Muscle of back (tissue), 13 donors: ENCODE data around the gene PDLIM5. TPM values are rescaled to one million over a fixed set of nuclear protein-coding genes. Genes with fewer than 3 reads are reported as not detected.
"Not testable (repeated sequence)": the region's sequence is repeated elsewhere in the genome, so short reads cannot be mapped to it uniquely, and the experiment has no call there.

Experiments
- DNase-seq, 3 donors: peaks; one replicate each; pipeline versions ENCODE4 v3.0.0 to v3.0.0-alpha.2; 2013
- long read RNA-seq, 9 donors: transcript quantifications; one replicate each; lab custom pipeline, GENCODE V29; 2026
- polyA plus RNA-seq, 10 donors: library from polyadenylated mRNA; unstranded; fragments of 120-200 nt; gene quantifications; one replicate each; pipeline ENCODE4 v1.2.1, GENCODE V29; 2013; ENCODE audit not compliant: insufficient read length in 10 of 10

PDLIM5 gene
- polyA plus RNA-seq, result 100 to 1,000 TPM; 159 to 431 (median 284) TPM
- long read RNA-seq, donor 1, full-length matches to known transcripts, result 9 of 222 reads
- long read RNA-seq, donor 1, partial matches to known transcripts, result 167 of 222 reads
- long read RNA-seq, donor 1, other reads (novel, unspliced or antisense), result 46 of 222 reads
- long read RNA-seq, donor 2, partial matches to known transcripts, result 196 of 254 reads
- long read RNA-seq, donor 2, other reads (novel, unspliced or antisense), result 55 of 254 reads
- long read RNA-seq, donor 3, result 0 reads
- long read RNA-seq, donor 4, partial matches to known transcripts, result 7 of 39 reads
- long read RNA-seq, donor 4, other reads (novel, unspliced or antisense), result 26 of 39 reads
- long read RNA-seq, donor 5, full-length matches to known transcripts, result 8 of 52 reads
- long read RNA-seq, donor 5, partial matches to known transcripts, result 11 of 52 reads
- long read RNA-seq, donor 5, other reads (novel, unspliced or antisense), result 33 of 52 reads
- long read RNA-seq, donor 6, full-length matches to known transcripts, result 4 of 87 reads
- long read RNA-seq, donor 6, partial matches to known transcripts, result 32 of 87 reads
- long read RNA-seq, donor 6, other reads (novel, unspliced or antisense), result 51 of 87 reads
- long read RNA-seq, donor 7, partial matches to known transcripts, result 0 of 20 reads
- long read RNA-seq, donor 7, other reads (novel, unspliced or antisense), result 19 of 20 reads
- long read RNA-seq, donor 8, full-length matches to known transcripts, result 3 of 12 reads
- long read RNA-seq, donor 8, partial matches to known transcripts, result 0 of 12 reads
- long read RNA-seq, donor 8, other reads (novel, unspliced or antisense), result 9 of 12 reads
- long read RNA-seq, donor 9, partial matches to known transcripts, result 20 of 26 reads
- long read RNA-seq, donor 9, other reads (novel, unspliced or antisense), result 5 of 26 reads

GRCh38 chr4:94451695-94452475 lies at the start of gene PDLIM5:
Gene PDLIM5 (plus strand): TSS chr4:94451942. CDS start chr4:94455289, 3,347 bp downstream.
- peak; percentile 91 to 97 (median 95) for DNase-seq

- DNase-seq, result not testable (repeated sequence)
These were observed 49.3 kb upstream of the PDLIM5 start for GRCh38 chr4:94402439-94402838.

- DNase-seq, result peak in 2 of 3 donors; percentile 44 to 68
These were observed 48.0 kb upstream of the PDLIM5 start for GRCh38 chr4:94403751-94404150.

GRCh38 chr4:94406668-94407437 lies 44.9 kb upstream of the PDLIM5 start:
- peak; percentile 80 to 91 (median 88) for DNase-seq

GRCh38 chr4:94407846-94408245 lies 43.9 kb upstream of the PDLIM5 start:
- peak in 1 of 3 donors; percentile 48 for DNase-seq

- DNase-seq, result no peak
These were observed 43.0 kb upstream of the PDLIM5 start for GRCh38 chr4:94408549-94409374.

GRCh38 chr4:94409375-94409679 lies 42.4 kb upstream of the PDLIM5 start:
- DNase-seq, result no peak

- DNase-seq, result peak in 1 of 3 donors; percentile 64
These were observed 41.8 kb upstream of the PDLIM5 start for GRCh38 chr4:94409962-94410361.

GRCh38 chr4:94410678-94411206 lies 41.0 kb upstream of the PDLIM5 start:
- DNase-seq, result peak in 1 of 3 donors; percentile 15

- DNase-seq, result no peak
These were observed 40.4 kb upstream of the PDLIM5 start for GRCh38 chr4:94411296-94411695.

GRCh38 chr4:94412019-94412657 lies 39.6 kb upstream of the PDLIM5 start:
- DNase-seq, result no peak

GRCh38 chr4:94412658-94413038 lies 39.1 kb upstream of the PDLIM5 start:
- peak in 1 of 3 donors; percentile 44 for DNase-seq

GRCh38 chr4:94413085-94413840 lies 38.5 kb upstream of the PDLIM5 start:
- DNase-seq, result no peak

GRCh38 chr4:94414907-94415306 lies 36.8 kb upstream of the PDLIM5 start:
- no peak for DNase-seq

- DNase-seq, result no peak
These were observed 36.3 kb upstream of the PDLIM5 start for GRCh38 chr4:94415448-94415847.

GRCh38 chr4:94416335-94416734 lies 35.4 kb upstream of the PDLIM5 start:
- no peak for DNase-seq

- DNase-seq, result no peak
These were observed 34.8 kb upstream of the PDLIM5 start for GRCh38 chr4:94416981-94417380.

GRCh38 chr4:94419549-94419948 lies 32.2 kb upstream of the PDLIM5 start:
- no peak for DNase-seq

GRCh38 chr4:94419956-94420355 lies 31.8 kb upstream of the PDLIM5 start:
- DNase-seq, result no peak
